A549 treated with GW870086 at 1 μM for 4 hours (cell line): ENCODE measurements around the gene ROS1. TPM values are rescaled to one million over a fixed set of nuclear protein-coding genes. Genes with fewer than 3 reads are reported as not detected.

Experiments
- total RNA-seq: library from RNA; stranded (reverse); fragments of 200-300 nt; extraction: Qiagen RNA extraction; gene quantifications from 5 replicates; pipeline ENCODE4 v1.2.3, GENCODE V29; 2022; ENCODE audit warnings: low read depth

Gene ROS1
- total RNA-seq, result 0.15 to 0.24 TPM (median 0.16 TPM) in 5 replicates

DNA sequence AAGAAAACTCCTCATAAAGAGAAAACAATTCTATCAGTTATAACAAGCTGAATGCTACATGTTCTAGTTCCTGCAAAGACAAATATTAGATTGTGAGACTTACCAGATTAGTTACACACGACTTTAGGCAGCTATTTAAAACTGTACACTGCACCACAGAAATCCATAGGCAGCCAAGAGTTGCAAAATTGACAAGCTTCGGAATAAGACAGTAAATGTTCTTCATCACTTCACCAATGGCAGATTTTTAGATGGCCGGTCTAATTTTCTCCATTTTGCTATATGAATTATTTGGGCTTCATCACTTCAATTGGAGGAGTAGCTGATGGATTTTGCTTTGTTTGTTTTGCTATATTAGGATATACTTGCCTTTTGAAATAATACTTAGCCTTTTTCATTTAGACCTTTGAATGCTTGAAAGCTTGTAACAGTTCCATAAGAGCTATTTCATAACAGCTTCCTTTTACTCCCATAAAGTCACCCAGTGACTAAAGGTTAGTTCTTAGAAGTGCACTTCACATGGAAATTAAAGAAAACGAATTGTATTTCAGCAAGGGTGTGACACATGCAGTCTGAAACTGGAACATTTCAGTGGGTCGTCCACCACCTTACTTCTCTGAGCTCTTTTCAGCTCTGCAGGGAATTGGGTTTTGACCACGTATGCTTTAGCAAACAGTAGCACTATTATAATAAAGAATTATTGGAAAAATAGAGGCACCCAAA, at the start of gene ROS1:
TSS of gene ROS1 (minus strand) at position 512 of the 723 bp plus-strand sequence. CDS start at position 226, 286 bp downstream.

DNA sequence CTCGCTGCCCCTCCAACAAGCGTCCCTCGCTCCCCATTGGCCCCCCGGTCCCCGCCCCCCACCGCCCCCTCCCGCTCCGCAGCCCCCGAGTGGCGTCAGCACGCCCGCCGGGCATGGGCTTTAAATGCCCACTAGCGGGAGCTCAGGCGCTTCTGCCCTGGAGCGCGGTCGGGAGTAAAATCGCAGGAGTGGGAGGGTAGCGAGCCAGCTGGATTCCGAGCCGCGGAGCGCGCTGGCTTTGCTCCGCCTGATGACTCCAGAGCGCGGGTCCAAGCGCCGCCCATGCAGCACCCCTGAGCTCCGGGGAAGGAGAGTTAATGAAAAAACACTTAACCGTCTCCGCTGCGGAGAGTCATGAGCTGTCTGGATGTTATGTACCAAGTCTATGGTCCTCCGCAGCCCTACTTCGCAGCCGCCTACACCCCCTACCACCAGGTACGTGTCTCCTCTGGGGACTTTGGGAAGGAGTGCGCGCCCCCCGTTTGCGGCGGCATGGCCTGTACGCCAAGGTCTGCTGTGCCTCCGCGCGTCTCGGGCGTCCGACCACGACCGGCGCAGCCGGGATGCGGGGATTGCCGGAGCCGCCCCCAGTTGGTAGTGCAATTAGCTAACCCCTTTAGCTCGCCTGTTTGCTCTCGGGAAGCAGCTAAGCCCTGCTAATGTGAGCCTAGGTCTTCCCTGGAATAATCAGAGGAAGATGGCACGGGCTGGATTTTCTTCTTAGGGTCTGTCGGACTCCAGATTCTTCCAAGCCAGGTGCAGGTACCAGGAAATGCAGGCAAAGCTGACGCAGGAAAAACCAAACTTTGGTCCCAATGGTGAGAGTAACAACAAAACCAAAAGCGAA, 160.1 kb downstream of the ROS1 start, which contains the start of gene VGLL2:
TSS of gene VGLL2 (plus strand) at position 149 of the 847 bp plus-strand sequence. CDS start at position 355, 206 bp downstream.

Other genes with a start within 250 kb of the ROS1 start
- not detected in 5 replicates for gene VGLL2, start 160.4 kb downstream of the ROS1 start, total RNA-seq
- 24.0 to 29.9 TPM (median 26.3 TPM) in 5 replicates for gene DCBLD1, start 56.7 kb upstream of the ROS1 start, total RNA-seq
- 12.5 to 18.9 TPM (median 16.7 TPM) in 5 replicates for gene GOPC, start 176.6 kb upstream of the ROS1 start, total RNA-seq
- gene NUS1, start 249.5 kb upstream of the ROS1 start, total RNA-seq, result 21.9 to 31.4 TPM (median 26.9 TPM) in 5 replicates